GM06990 (cell line): Measurements from ENCODE around the gene CDK13.

Experiments
- DNase-seq: peaks from one replicate; pipeline ENCODE4 v3.0.0-alpha.2; 2011; ENCODE audit not compliant: insufficient read length; ENCODE audit errors: extremely low read depth
- H3K27me3 ChIP-seq: replicated peaks from 2 replicates; pipeline ENCODE4 v1.6.0; 2011; ENCODE audit warnings: low read length; ENCODE audit not compliant: control insufficient read depth, insufficient read depth
- H3K36me3 ChIP-seq: 2 replicates; pipeline ENCODE4 v1.5.1; 2011; ENCODE audit warnings: low read length; ENCODE audit not compliant: control insufficient read depth, insufficient read depth
- H3K4me3 ChIP-seq: replicated peaks from 2 replicates; pipeline ENCODE4 v1.5.1; 2011; ENCODE audit warnings: low read depth, mild to moderate bottlenecking, control low read depth, low read length
- CTCF ChIP-seq: IDR thresholded peaks from 2 replicates; pipeline ENCODE4 v1.5.1; 2011; ENCODE audit warnings: low read length, control low read depth, mild to moderate bottlenecking, inconsistent platforms; ENCODE audit not compliant: insufficient read depth, poor library complexity, severe bottlenecking

The CDK13 gene

GRCh38 chr7:40041456-40041855 lies 91.4 kb downstream of the CDK13 start:
- no peak for TF ChIP-seq CTCF
- Histone ChIP-seq H3K4me3 (no peak overlapping the region), H3K27me3 (no peaks in the 10 kb centered on the region), H3K36me3 (peaks cover 2% of the 10 kb centered on the region; the same call in 1 of the 2 replicates)
- no peak for DNase-seq

DNA sequence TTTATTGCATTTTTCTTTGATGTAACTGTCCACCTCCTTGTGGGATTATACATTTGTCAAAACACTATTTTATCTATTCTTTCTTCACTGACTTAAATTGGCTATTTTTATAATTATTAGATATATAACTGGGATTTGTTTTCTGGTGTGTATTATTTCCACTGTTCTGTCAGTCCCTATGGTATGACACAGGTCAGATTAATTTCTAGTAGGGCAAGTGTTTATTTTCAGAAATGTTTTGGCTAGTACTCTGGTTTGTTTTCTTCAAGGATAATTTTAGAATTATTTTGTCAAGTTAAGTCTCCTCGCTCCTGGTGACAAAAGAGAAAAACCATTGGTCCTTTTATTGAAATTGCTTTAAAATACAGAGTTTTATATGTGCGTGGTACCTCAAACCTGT lies 93.1 kb downstream of the CDK13 start:
- Histone ChIP-seq H3K27me3 (no peaks in the 10 kb centered on the region), H3K4me3 (no peak overlapping the region), H3K36me3 (peaks cover 2% of the 10 kb centered on the region; the same call in 1 of the 2 replicates)
- TF ChIP-seq CTCF: no peak
- DNase-seq: no peak

GRCh38 chr7:40047661-40048060 lies 97.6 kb downstream of the CDK13 start:
- TF ChIP-seq CTCF: no peak
- Histone ChIP-seq H3K4me3 (no peak overlapping the region), H3K27me3 (no peaks in the 10 kb centered on the region), H3K36me3 (peaks cover under 1% of the 10 kb centered on the region; the same call in 1 of the 2 replicates)
- no peak for DNase-seq

GRCh38 chr7:40057292-40057691 lies 107.2 kb downstream of the CDK13 start:
- DNase-seq: no peak
- Histone ChIP-seq H3K4me3 (no peak overlapping the region), H3K27me3 (no peaks in the 10 kb centered on the region), H3K36me3 (no peaks in the 10 kb centered on the region; the same call in 1 of the 2 replicates)
- TF ChIP-seq CTCF: no peak

DNA sequence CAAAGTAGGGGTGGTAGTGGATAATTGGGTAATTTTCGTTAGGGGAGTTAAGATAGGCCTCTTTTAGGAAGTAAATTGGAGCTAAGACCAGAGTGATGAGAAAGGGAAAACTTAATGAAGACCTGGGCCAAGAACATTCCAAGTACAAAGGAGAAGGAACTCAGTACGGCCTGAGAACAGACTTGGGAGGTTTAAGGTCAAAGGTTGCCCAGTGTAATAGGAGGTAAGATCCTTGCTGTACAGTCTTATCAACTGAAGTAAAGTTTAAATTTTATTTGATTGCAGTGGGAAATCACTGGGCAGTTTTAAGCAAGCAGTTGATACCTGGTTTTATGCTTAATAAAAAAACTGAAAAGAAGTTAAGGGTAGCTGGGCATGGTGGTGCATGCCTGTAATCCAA lies 108.0 kb downstream of the CDK13 start:
- no peak for DNase-seq
- no peak for TF ChIP-seq CTCF

GRCh38 chr7:40058636-40059035 lies 108.6 kb downstream of the CDK13 start:
- H3K27me3 ChIP-seq: no peaks in the 10 kb centered on the region
- no peak overlapping the region for H3K4me3 ChIP-seq
- DNase-seq: no peak
- no peak for TF ChIP-seq CTCF
- H3K36me3 ChIP-seq: no peaks in the 10 kb centered on the region; the same call in 1 of the 2 replicates

More for the DNA sequence above, 108.0 kb downstream of the CDK13 start:
- Histone ChIP-seq H3K27me3 (no peaks in the 10 kb centered on the region), H3K4me3 (no peak overlapping the region), H3K36me3 (no peaks in the 10 kb centered on the region; the same call in 1 of the 2 replicates)
